GM20431 (cell line): Measurements from ENCODE around the gene NOL12.
"Not testable (repeated sequence)": the region's sequence is repeated elsewhere in the genome, so short reads cannot be mapped to it uniquely, and the experiment has no call there.

Source experiments
- in situ Hi-C: fragments of 300-500 bp; cut with MseI, MboI; formaldehyde crosslinking; loops from one replicate; pipeline ENCODE4 v1.15.0; 2020; ENCODE audit warnings: low sequenced_read_pairs; ENCODE audit not compliant: unreplicated experiment

The NOL12 gene

GRCh38 chr22:37710675-37711074 is 24.5 kb downstream of the NOL12 start:
- in situ Hi-C loops = no loop called here

GRCh38 chr22:37711490-37711889 is 25.3 kb downstream of the NOL12 start:
- in situ Hi-C loops = no loop called here

GRCh38 chr22:37713761-37714160 is 27.6 kb downstream of the NOL12 start:
- in situ Hi-C loops = no loop called here

GRCh38 chr22:37714634-37715033 is 28.5 kb downstream of the NOL12 start:
- in situ Hi-C loops = no loop called here

- in situ Hi-C loops = no loop called here
Observed at GRCh38 chr22:37715760-37716159, 29.6 kb downstream of the NOL12 start.

- in situ Hi-C loops = no loop called here
Observed at GRCh38 chr22:37716708-37717107, 30.6 kb downstream of the NOL12 start.

GRCh38 chr22:37717235-37717634 is 31.1 kb downstream of the NOL12 start:
- in situ Hi-C loops = not testable (repeated sequence)

GRCh38 chr22:37717746-37718305 is 31.7 kb downstream of the NOL12 start:
- in situ Hi-C loops = not testable (repeated sequence)

GRCh38 chr22:37725551-37726240 is 39.6 kb downstream of the NOL12 start:
- in situ Hi-C loops = no loop called here

- in situ Hi-C loops = no loop called here
Observed at GRCh38 chr22:37726241-37726887, 40.2 kb downstream of the NOL12 start.

- in situ Hi-C loops = no loop called here
Observed at GRCh38 chr22:37728620-37729019, 42.5 kb downstream of the NOL12 start.

- in situ Hi-C loops = no loop called here
Observed at GRCh38 chr22:37731804-37732471, 45.8 kb downstream of the NOL12 start.

GRCh38 chr22:37732699-37733607 is 46.8 kb downstream of the NOL12 start:
- in situ Hi-C loops = no loop called here

GRCh38 chr22:37733625-37734401 is 47.7 kb downstream of the NOL12 start:
- in situ Hi-C loops = no loop called here

- in situ Hi-C loops = no loop called here
Observed at GRCh38 chr22:37734402-37734700, 48.2 kb downstream of the NOL12 start.

GRCh38 chr22:37734964-37735451 is 48.9 kb downstream of the NOL12 start:
- in situ Hi-C loops = no loop called here

- in situ Hi-C loops = no loop called here
Observed at GRCh38 chr22:37739035-37739434, 52.9 kb downstream of the NOL12 start.

GRCh38 chr22:37739611-37740049 is 53.5 kb downstream of the NOL12 start:
- in situ Hi-C loops = no loop called here
